Pons (tissue), 1 donor: ENCODE results near the gene CNTNAP2.
A peak's percentile ranks its signal among the peaks of the same experiment; 100 is the strongest.

Experiments
- DNase-seq: peaks from one replicate; pipeline ENCODE4 v3.0.0-alpha.2; 2016; ENCODE audit warnings: low spot score

CNTNAP2 gene

DNA sequence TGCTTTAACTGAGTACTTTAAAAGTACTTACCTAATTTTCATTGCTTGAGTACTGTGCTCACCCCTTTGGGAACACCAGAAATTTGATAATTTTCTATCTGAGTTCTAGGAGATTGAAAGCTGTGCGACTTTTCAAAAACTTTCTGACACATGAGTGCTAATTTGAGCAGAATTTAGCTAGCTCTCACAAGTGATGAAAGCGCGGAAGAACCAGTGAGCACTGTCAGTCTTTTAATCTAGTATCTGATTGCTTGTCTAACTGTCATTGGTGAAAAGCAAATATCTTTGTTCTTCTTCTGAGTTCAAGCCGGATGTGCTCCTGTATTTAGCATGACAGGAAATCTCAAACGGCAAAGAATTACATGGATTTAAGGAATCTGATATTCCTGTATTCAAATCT is 899.4 kb downstream of the CNTNAP2 start:
- no peak for DNase-seq

GRCh38 chr7:147022056-147022455 is 905.5 kb downstream of the CNTNAP2 start:
- DNase-seq: no peak

- peak; percentile 46 for DNase-seq
Observed at GRCh38 chr7:147023440-147023839, 906.8 kb downstream of the CNTNAP2 start.

- DNase-seq: no peak
Observed at GRCh38 chr7:147029953-147030352, 913.4 kb downstream of the CNTNAP2 start.

DNA sequence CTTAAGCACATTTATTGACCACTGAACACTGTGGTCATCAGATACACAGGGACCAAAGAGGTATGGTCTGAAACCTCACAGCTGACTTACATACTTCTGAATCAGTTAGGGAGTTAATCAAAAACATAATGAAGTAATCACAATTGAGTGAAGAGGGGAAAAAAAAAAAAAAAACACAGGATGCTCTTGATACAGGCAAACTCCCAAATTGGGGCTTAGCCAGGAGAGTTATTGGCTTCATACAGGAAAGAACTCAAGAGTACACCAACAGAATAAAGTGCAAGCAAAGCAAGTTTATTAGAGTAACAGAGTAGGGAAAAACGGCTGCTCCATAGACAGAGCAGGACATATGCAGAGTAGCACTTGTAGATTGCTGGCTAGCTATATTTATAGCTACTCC is 917.0 kb downstream of the CNTNAP2 start:
- DNase-seq: no peak

GRCh38 chr7:147041438-147041837 is 924.8 kb downstream of the CNTNAP2 start:
- no peak for DNase-seq

GRCh38 chr7:147044941-147045340 is 928.3 kb downstream of the CNTNAP2 start:
- DNase-seq: no peak

- DNase-seq: no peak
Observed at GRCh38 chr7:147047696-147048095, 931.1 kb downstream of the CNTNAP2 start.

- DNase-seq: no peak
Observed at GRCh38 chr7:147048864-147049263, 932.3 kb downstream of the CNTNAP2 start.

- DNase-seq: no peak
Observed at GRCh38 chr7:147052818-147053217, 936.2 kb downstream of the CNTNAP2 start.

DNA sequence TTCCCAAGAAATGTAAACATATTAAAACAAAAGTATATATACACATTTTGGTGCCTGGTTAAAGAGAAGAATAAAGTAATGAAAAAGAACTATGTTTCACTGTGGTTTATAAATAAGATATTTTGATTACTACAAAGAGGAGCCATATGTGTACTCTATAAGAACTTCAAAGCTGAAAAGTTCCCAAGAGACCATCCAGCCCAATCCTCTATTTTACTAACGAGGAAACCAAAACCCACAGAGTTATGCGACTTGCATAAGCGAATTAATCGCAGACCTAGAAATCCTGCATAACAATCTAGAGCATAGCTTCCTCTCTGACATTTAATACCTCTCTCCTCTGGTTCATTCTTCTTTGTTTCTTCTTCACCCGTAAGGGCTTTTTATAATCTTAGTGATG is 937.1 kb downstream of the CNTNAP2 start:
- DNase-seq: no peak

- DNase-seq: no peak
Observed at GRCh38 chr7:147060070-147060469, 943.5 kb downstream of the CNTNAP2 start.

DNA sequence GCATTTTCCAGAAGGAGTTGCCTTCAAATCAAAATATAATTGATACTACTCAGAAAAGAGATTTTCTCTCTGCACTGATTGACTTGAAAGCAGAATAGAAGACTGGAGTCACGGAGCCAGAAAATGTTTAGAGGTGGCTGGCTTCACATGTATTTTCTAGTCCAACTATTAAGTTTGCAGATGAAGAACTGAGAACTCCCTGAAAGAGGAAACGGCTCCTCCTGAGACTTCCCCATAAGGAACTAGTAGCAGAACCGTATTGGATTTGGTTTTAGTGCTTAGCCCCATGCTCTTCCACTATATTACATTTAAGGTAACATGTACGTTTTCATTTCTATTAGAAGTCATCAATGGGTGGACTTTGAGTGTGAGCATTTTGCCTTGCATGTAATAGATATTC is 946.3 kb downstream of the CNTNAP2 start:
- DNase-seq: peak; percentile 26

- DNase-seq: no peak
Observed at GRCh38 chr7:147068842-147069241, 952.2 kb downstream of the CNTNAP2 start.

GRCh38 chr7:147069771-147070170 is 953.2 kb downstream of the CNTNAP2 start:
- no peak for DNase-seq

DNA sequence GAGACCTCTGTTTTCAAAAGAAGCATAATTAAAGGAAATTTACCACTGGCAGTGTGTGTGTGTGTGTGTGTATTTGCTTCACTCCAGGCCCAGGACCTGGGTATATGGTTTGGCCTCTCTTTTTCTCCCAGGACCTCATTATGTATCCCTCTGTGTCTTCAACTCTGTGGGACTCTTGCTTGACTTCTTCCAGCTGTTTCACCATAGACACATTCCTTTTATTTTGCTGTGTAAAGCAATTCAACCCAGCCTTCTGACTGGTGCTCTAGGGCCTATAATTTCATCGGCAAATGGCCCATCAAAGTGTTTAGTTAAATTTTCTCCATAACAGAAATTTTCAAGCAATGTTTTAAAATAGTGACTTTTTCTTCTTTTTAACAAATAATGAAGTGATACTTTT is 954.3 kb downstream of the CNTNAP2 start:
- DNase-seq: no peak

DNA sequence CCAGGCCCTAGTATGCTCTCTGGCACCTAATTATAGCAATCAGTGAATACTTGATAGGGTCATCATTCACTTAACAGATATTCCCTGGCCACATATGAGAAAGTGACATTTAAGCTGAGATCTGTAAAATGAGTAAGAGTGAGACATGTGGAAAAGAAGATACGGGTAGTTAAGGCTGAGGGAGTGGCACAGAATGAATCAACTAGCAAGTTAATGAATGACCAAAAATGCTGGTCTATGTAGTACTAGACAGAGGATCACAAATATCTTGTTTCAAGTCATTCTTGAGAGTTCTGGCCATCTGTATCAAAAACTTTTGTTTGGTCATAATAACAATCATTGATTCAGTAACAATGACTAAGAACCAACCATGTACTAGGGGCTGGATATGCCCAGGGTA is 954.9 kb downstream of the CNTNAP2 start:
- DNase-seq: no peak

DNA sequence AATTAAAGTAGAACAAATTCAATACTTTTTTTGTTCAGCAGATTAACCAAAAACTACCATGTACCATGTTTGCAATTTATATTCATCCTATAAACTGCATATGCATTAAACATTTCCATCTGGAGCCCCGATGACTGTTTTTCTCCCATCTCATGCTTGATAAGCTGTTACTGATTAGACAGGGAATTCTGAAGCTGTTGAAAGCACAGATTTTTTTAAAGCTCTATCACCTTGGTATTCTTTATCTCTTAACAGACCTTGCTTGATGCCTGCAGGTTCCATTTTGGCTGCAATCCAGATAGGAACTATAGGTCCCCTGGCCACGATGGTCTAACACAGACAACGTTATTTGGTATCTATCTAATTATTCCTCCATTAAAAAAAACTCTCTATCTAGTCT is 961.7 kb downstream of the CNTNAP2 start:
- no peak for DNase-seq

GRCh38 chr7:147079083-147079482 is 962.5 kb downstream of the CNTNAP2 start:
- no peak for DNase-seq

DNA sequence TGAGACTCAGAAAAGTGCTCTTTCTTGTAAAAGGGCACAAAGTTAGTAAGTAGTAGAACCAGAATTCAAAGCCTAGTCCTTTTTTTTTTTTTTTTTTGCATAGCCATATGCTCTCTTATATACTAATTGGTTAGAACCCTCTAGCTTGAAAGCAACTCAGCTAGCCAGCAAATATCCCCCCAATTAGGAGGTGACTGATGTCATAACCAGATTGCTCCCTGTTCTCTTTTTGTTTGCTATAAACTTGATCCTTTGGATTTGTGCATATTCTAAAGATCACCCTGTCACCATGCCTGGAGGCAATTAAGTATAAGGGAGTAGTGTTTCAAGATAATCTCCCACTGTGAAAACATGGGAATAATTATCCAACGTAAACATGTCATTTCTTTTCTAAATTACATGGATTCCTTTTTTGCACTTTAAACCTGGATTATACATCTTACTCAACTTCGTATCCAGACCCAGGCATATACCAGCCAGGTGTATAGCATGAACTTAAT is 963.4 kb downstream of the CNTNAP2 start:
- no peak for DNase-seq

DNA sequence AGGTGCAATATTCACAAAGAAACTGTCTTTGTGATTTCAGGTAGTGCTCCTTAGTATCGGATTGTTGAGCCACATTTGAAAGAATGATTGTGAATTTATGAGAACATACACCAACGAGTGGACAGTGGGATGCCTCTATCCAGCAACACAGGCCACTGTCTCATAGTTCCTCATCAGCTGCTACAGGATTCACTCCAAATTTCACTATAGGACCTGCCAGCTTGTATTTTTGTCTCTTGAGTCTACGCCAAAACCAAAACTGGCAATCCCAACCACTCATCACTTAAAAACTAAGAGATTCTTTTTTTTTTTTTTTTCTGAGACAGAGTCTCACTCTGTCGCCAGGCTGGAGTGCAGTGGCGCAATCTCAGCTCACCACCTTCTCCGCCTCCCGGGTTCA is 964.5 kb downstream of the CNTNAP2 start:
- DNase-seq: no peak

DNA sequence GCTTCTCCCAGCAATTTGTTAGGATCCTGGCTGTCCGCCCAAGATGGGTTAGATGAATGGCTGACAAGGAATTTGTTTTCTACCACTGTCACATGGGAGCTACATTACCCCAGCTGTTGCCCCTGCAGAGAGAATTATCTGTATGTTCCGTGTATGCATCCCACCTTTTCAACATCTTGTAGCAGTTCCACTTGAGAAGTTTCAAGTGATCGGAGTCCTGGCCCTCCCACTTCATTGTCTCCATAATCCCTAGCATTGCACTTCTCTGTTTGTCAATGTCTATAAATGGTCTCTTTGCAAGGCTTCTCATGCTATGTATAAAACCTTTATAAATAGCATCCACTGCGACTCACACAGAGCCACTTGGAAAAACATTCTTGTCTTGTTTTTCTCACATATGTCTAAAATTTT is 972.5 kb downstream of the CNTNAP2 start:
- no peak for DNase-seq

GRCh38 chr7:147089608-147090007 is 973.0 kb downstream of the CNTNAP2 start:
- no peak for DNase-seq

- DNase-seq: no peak
Observed at GRCh38 chr7:147096629-147097028, 980.0 kb downstream of the CNTNAP2 start.

- no peak for DNase-seq
Observed at GRCh38 chr7:147103224-147103623, 986.6 kb downstream of the CNTNAP2 start.
